NB4 (cell line): ENCODE data around the gene HECTD3.
A peak's percentile ranks its signal among the peaks of the same experiment; 100 is the strongest.

Experiments used
- CTCF ChIP-seq: IDR thresholded peaks from one replicate; pipeline ENCODE4 v1.5.1; 2012; ENCODE audit warnings: low read depth, low read length
- POLR2A ChIP-seq: IDR thresholded peaks from 2 replicates; pipeline ENCODE4 v1.6.1; 2011; ENCODE audit warnings: mild to moderate bottlenecking; ENCODE audit not compliant: insufficient read length; ENCODE audit errors: extremely low read depth

GRCh38 chr1:45014321-45015028 lies 3.4 kb upstream of the HECTD3 start:
- no peak for TF ChIP-seq POLR2A
- peak; percentile 87 for TF ChIP-seq CTCF
